A673 (cell line): ENCODE results near the gene TTLL5. TPM values are rescaled to one million over a fixed set of nuclear protein-coding genes. Genes with fewer than 3 reads are reported as not detected.

Experiments used
- BruUV-seq: library from RNA; stranded (reverse); fragments of 400-500 nt; replicated peaks from 2 replicates; lab custom pipeline; 2021; lab: Mats Ljungman, UMichigan
- CTCF ChIA-PET: fragments of 300-600 bp; sonication (Branson Sonifier 250); formaldehyde crosslinking; loops from one replicate; lab custom pipeline; 2022; ENCODE audit warnings: antibody characterized with exemption; lab: Charles Lee
- POLR2A ChIA-PET: fragments of 300-600 bp; sonication (Branson Sonifier 250); formaldehyde crosslinking; loops from one replicate; lab custom pipeline; 2022; ENCODE audit warnings: antibody characterized with exemption; ENCODE audit not compliant: low non-redundant PET; lab: Charles Lee
- DNase-seq: peaks from one replicate; pipeline ENCODE4 v3.0.0-alpha.2; 2015; ENCODE audit warnings: low spot score
- H3K27ac ChIP-seq: fragments of 200-600 bp; sonication (generic); 2 replicates; pipeline ENCODE4 v1.5.1; 2016; ENCODE audit warnings: mixed run types, low read depth, mild to moderate bottlenecking, mixed read lengths, antibody characterized with exemption, low read length; ENCODE audit not compliant: poor library complexity, severe bottlenecking
- H3K27me3 ChIP-seq: fragments of 200-600 bp; sonication (generic); replicated peaks from 2 replicates; pipeline ENCODE4 v1.6.1; 2017; ENCODE audit warnings: mixed run types, low read depth, mild to moderate bottlenecking, mixed read lengths, antibody characterized with exemption, low read length; ENCODE audit not compliant: insufficient read depth, poor library complexity
- H3K36me3 ChIP-seq: fragments of 200-600 bp; sonication (generic); 2 replicates; pipeline ENCODE4 v1.6.1; 2016; ENCODE audit warnings: mixed run types, mild to moderate bottlenecking, mixed read lengths, antibody characterized with exemption, low read length; ENCODE audit not compliant: insufficient read depth, poor library complexity, severe bottlenecking
- H3K4me1 ChIP-seq: fragments of 200-600 bp; sonication (generic); 2 replicates; pipeline ENCODE4 v1.6.1; 2017; ENCODE audit warnings: mixed run types, mild to moderate bottlenecking, mixed read lengths, antibody characterized with exemption, low read length; ENCODE audit not compliant: insufficient read depth, poor library complexity, severe bottlenecking
- H3K4me3 ChIP-seq: fragments of 200-600 bp; sonication (generic); 2 replicates; pipeline ENCODE4 v1.5.1; 2016; ENCODE audit warnings: low read depth, mixed run types, mild to moderate bottlenecking, mixed read lengths, low read length; ENCODE audit not compliant: poor library complexity, severe bottlenecking
- H3K9me3 ChIP-seq: fragments of 200-600 bp; sonication (generic); 2 replicates; pipeline ENCODE4 v1.6.1; 2016; ENCODE audit warnings: mixed run types, low read depth, mild to moderate bottlenecking, mixed read lengths, antibody characterized with exemption, low read length; ENCODE audit not compliant: poor library complexity, severe bottlenecking
- EZH2 ChIP-seq: fragments of 200-600 bp; sonication (generic); IDR thresholded peaks from 2 replicates; pipeline ENCODE4 v1.6.1; 2017; ENCODE audit warnings: borderline replicate concordance, low read depth, mild to moderate bottlenecking, mixed read lengths, antibody characterized with exemption, low read length; ENCODE audit not compliant: poor library complexity, severe bottlenecking
- intact Hi-C: fragments of 100-400 bp; cut with micrococcal nuclease; formaldehyde crosslinking; loops from one replicate; pipeline ENCODE4 v1.10.0; 2022; ENCODE audit not compliant: unreplicated experiment
- total RNA-seq: library from RNA; stranded (reverse); gene quantifications from 2 replicates; pipeline ENCODE4 v1.2.3, GENCODE V29; 2021
- TF ChIP-seq, protein P1 (sequence below): fragments of 300-800, 200-600 bp; sonication (generic); conservative IDR thresholded peaks from 2 replicates; pipeline ENCODE4 v1.5.1; 2017; ENCODE audit warnings: low read depth, mild to moderate bottlenecking, antibody characterized with exemption, low read length, moderate library complexity, mixed read lengths

TTLL5 gene
- total RNA-seq, 1 experiment from 2014 or later, result 56.7 TPM

DNA sequence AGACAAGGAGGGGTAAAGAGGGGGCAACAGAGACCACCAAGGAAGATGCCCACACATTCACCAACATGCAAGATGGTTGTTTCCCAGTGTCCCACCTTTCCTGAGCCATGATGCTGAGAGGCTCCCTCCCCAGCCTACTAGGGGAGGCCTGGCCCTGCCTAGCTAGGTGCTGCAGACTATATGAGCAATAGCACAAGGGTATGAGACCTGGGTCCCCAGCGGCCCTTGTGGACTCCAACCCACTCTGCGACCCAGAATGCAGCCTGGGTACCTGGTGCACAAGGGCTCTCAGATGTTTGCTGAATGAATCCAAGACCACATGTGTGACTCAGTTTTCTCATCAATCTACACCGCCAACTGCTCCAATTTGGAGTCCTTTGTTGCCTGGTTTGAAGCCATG lies 306.8 kb downstream of the TTLL5 start:
- no peaks in the 10 kb centered on the region for H3K9me3 ChIP-seq
- ChIA-PET CTCF (no interaction called here), POLR2A (no interaction called here)
- peaks cover 4% of the 10 kb centered on the region for H3K4me1 ChIP-seq
- TF ChIP-seq, protein P1, sequence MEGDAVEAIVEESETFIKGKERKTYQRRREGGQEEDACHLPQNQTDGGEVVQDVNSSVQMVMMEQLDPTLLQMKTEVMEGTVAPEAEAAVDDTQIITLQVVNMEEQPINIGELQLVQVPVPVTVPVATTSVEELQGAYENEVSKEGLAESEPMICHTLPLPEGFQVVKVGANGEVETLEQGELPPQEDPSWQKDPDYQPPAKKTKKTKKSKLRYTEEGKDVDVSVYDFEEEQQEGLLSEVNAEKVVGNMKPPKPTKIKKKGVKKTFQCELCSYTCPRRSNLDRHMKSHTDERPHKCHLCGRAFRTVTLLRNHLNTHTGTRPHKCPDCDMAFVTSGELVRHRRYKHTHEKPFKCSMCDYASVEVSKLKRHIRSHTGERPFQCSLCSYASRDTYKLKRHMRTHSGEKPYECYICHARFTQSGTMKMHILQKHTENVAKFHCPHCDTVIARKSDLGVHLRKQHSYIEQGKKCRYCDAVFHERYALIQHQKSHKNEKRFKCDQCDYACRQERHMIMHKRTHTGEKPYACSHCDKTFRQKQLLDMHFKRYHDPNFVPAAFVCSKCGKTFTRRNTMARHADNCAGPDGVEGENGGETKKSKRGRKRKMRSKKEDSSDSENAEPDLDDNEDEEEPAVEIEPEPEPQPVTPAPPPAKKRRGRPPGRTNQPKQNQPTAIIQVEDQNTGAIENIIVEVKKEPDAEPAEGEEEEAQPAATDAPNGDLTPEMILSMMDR, result no peak
- no peak for TF ChIP-seq EZH2
- no peaks in the 10 kb centered on the region for H3K36me3 ChIP-seq
- no TSS peak for BruUV-seq
- no peak overlapping the region for H3K27ac ChIP-seq
- intact Hi-C loops, result no loop called here
- no peak for DNase-seq
- H3K27me3 ChIP-seq, result no peaks in the 10 kb centered on the region
- no peak overlapping the region for H3K4me3 ChIP-seq

DNA sequence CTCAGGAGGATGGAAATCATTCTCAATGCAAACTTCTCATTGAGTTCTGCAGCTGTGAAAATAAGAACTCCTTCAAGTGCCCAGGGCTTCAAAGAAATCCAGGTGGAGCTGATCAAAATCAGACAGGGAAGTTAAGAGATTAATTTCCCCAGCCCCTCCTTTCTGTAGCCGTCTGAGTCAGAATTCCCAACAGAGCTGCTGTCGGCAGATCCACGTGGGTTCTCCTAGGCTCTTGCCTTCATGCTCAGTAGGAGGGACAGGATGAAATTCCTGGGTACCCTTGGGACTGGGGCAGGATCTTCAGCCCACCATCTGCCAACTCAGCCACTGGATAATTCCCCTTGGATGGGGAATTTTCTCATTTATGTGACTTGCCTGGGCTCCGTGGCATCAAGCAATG lies 307.4 kb downstream of the TTLL5 start:
- TF ChIP-seq EZH2, result no peak
- TF ChIP-seq, protein P1, result no peak
- ChIA-PET CTCF (no interaction called here), POLR2A (no interaction called here)
- H3K27me3 ChIP-seq, result no peaks in the 10 kb centered on the region
- H3K4me3 ChIP-seq, result no peak overlapping the region
- H3K9me3 ChIP-seq, result no peaks in the 10 kb centered on the region
- BruUV-seq, result no TSS peak
- DNase-seq, result peak; percentile 45
- H3K36me3 ChIP-seq, result no peaks in the 10 kb centered on the region
- intact Hi-C loops, result no loop called here
- no peak overlapping the region for H3K27ac ChIP-seq
- peaks cover 4% of the 10 kb centered on the region for H3K4me1 ChIP-seq

DNA sequence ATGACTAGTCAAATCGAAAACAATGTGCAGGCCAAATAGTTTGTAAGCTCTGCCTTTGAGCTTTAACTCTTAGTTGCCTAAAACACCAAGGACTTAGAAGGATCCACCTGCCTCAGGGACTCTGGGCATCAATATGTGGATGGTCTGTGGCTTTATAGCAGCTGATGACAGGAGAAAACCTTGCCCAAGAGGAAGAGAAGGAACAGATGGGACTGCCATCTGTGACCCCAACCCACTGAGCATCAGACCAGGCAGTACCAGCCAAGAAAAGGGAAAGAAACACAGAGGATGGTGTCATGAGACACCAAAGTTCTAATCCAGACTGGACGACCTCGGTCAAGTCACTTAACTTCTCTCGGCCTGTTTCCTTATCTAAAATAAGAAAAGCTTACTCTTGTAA lies 308.1 kb downstream of the TTLL5 start:
- no TSS peak for BruUV-seq

More for the DNA sequence above, 308.1 kb downstream of the TTLL5 start:
- Histone ChIP-seq H3K36me3 (no peaks in the 10 kb centered on the region), H3K27me3 (no peaks in the 10 kb centered on the region), H3K4me1 (peaks cover 4% of the 10 kb centered on the region), H3K9me3 (no peaks in the 10 kb centered on the region), H3K27ac (no peak overlapping the region), H3K4me3 (no peak overlapping the region)
- intact Hi-C loops, result no loop called here
- ChIA-PET POLR2A (interaction anchor here (0.6 kb wide), 1 partner anchor 865 kb away, joined by 3 read pairs; no protein-coding TSS in a partner anchor), CTCF (no interaction called here)
- TF ChIP-seq, protein P1, result no peak
- TF ChIP-seq EZH2, result no peak
- DNase-seq, result no peak
